CD14-positive monocyte (primary cell): Measurements from ENCODE around the gene ZFYVE28. TPM values are rescaled to one million over a fixed set of nuclear protein-coding genes. Genes with fewer than 3 reads are reported as not detected.

Experiments used
- DNase-seq, 3 donors: peaks; one replicate each; pipeline ENCODE4 v3.0.0-alpha.2; 2011 to 2022
- H2AFZ ChIP-seq: 2 replicates; pipeline ENCODE4 v1.6.0; 2012; ENCODE audit warnings: mild to moderate bottlenecking, low read depth, low read length, inconsistent platforms; ENCODE audit not compliant: insufficient read depth, poor library complexity, severe bottlenecking
- H3K27ac ChIP-seq, 2 donors: 1 replicate in 1 of 2; 2 replicates in 1 of 2; pipeline ENCODE4 v1.5.1; 2012 to 2013; ENCODE audit warnings: low read length in 2 of 2, control low read depth in 1 of 2, inconsistent platforms in 1 of 2, low read depth in 1 of 2, mild to moderate bottlenecking in 1 of 2
- H3K27me3 ChIP-seq, 2 donors: one replicate each; pipeline versions ENCODE4 v1.6.0 to v1.6.1; 2011 to 2013; ENCODE audit warnings: low read length in 2 of 2; ENCODE audit not compliant: control insufficient read depth in 2 of 2, insufficient read depth in 2 of 2
- H3K36me3 ChIP-seq, 2 donors: replicated peaks in 1 of 2; 1 replicate in 1 of 2; 2 replicates in 1 of 2; pipeline versions ENCODE4 v1.5.1 to v1.6.1; 2012 to 2013; ENCODE audit warnings: low read length in 2 of 2, control low read depth in 1 of 2, inconsistent platforms in 1 of 2, mild to moderate bottlenecking in 1 of 2; ENCODE audit not compliant: insufficient read depth in 2 of 2, control insufficient read depth in 1 of 2
- H3K4me1 ChIP-seq, 2 donors: 1 replicate in 1 of 2; 2 replicates in 1 of 2; pipeline versions ENCODE4 v1.5.1 to v1.6.1; 2012 to 2013; ENCODE audit warnings: low read length in 2 of 2, control low read depth in 1 of 2, inconsistent platforms in 1 of 2, mild to moderate bottlenecking in 1 of 2, moderate library complexity in 1 of 2; ENCODE audit not compliant: insufficient read depth in 2 of 2, control insufficient read depth in 1 of 2
- H3K4me2 ChIP-seq: replicated peaks from 2 replicates; pipeline ENCODE3; 2012; ENCODE audit warnings: low read length, moderate library complexity, mild to moderate bottlenecking; ENCODE audit not compliant: poor library complexity, severe bottlenecking; ENCODE audit errors: extremely low read depth
- H3K4me3 ChIP-seq, 3 experiments: fragments of 200-600 bp in 1 of 3; sonication (generic) in 1 of 3; replicated peaks in 1 of 3; 1 replicate in 2 of 3; 2 replicates in 1 of 3; pipeline ENCODE4 v1.5.1; 2011 to 2013; ENCODE audit warnings: low read length in 3 of 3, mild to moderate bottlenecking in 3 of 3, control low read depth in 2 of 3, low read depth in 2 of 3, inconsistent platforms in 1 of 3, moderate library complexity in 1 of 3
- H3K79me2 ChIP-seq: 2 replicates; pipeline ENCODE4 v1.6.0; 2012; ENCODE audit warnings: mild to moderate bottlenecking, control low read depth, inconsistent platforms, low read length, moderate library complexity; ENCODE audit not compliant: insufficient read depth
- H3K9ac ChIP-seq: 2 replicates; pipeline ENCODE4 v1.6.0; 2017; ENCODE audit warnings: low read length, mild to moderate bottlenecking; ENCODE audit not compliant: insufficient read depth, poor library complexity, severe bottlenecking
- H3K9me3 ChIP-seq, 2 donors: replicated peaks in 1 of 2; 1 replicate in 1 of 2; 2 replicates in 1 of 2; pipeline versions ENCODE4 v1.5.1 to v1.6.1; 2012 to 2013; ENCODE audit warnings: low read length in 2 of 2, control low read depth in 1 of 2; ENCODE audit not compliant: control insufficient read depth in 1 of 2, insufficient read depth in 1 of 2
- H4K20me1 ChIP-seq: 2 replicates; pipeline ENCODE4 v1.6.0; 2012; ENCODE audit warnings: mild to moderate bottlenecking, low read length, control low read depth, moderate library complexity; ENCODE audit not compliant: insufficient read depth
- H3K27ac Mint-ChIP-seq, 7 donors: one replicate each; pipeline ENCODE4 v1.8.0; 2020; ENCODE audit warnings: mild to moderate bottlenecking in 7 of 7, mixed read lengths in 7 of 7, moderate library complexity in 6 of 7, inconsistent platforms in 2 of 7
- H3K27me3 Mint-ChIP-seq, 3 donors: one replicate each; pipeline ENCODE4 v1.8.0; 2021 to 2022; ENCODE audit warnings: low read depth in 3 of 3, mild to moderate bottlenecking in 3 of 3, mixed read lengths in 3 of 3, moderate library complexity in 3 of 3, inconsistent platforms in 1 of 3
- H3K36me3 Mint-ChIP-seq, 2 donors: one replicate each; pipeline ENCODE4 v1.8.0; 2020; ENCODE audit warnings: mixed read lengths in 2 of 2, inconsistent platforms in 1 of 2, mild to moderate bottlenecking in 1 of 2
- H3K4me1 Mint-ChIP-seq: one replicate; pipeline ENCODE4 v1.8.0; 2020; ENCODE audit warnings: mild to moderate bottlenecking, mixed read lengths
- H3K4me3 Mint-ChIP-seq, 2 donors: one replicate each; pipeline ENCODE4 v1.8.0; 2020; ENCODE audit warnings: mild to moderate bottlenecking in 2 of 2, mixed read lengths in 2 of 2, moderate library complexity in 1 of 2
- H3K9me3 Mint-ChIP-seq, 7 donors: one replicate each; pipeline ENCODE4 v1.8.0; 2020 to 2022; ENCODE audit warnings: mixed read lengths in 7 of 7, mild to moderate bottlenecking in 6 of 7, moderate library complexity in 6 of 7, inconsistent platforms in 2 of 7
- CTCF ChIP-seq: fragments of 200-600 bp; IDR thresholded peaks from one replicate; pipeline ENCODE4 v1.8.0; 2022; ENCODE audit warnings: antibody characterized with exemption, mild to moderate bottlenecking
- WGBS: methylation state at CpG from one replicate; pipeline ENCODE4 v1.1.5; 2013; ENCODE audit warnings: missing lambda C conversion rate; ENCODE audit not compliant: insufficient coverage; 5-methylcytosine and 5-hydroxymethylcytosine counted together
- intact Hi-C, 2 donors: fragments of 100-400 bp; cut with micrococcal nuclease; formaldehyde crosslinking; loops; one replicate each; pipeline versions ENCODE4 v1.15.0 to v1.15.1; 2023
- polyA plus RNA-seq, 3 donors: library from polyadenylated mRNA; depleted of rRNA in 1 of 3; unstranded in 2 of 3; stranded (reverse) in 1 of 3; fragments of 300-500 nt in 2 of 3; fragments of >200 nt in 1 of 3; fragmentation: Illumina TruSeq in 2 of 3; gene quantifications; 1 replicate in 2 of 3; 2 replicates in 1 of 3; pipeline ENCODE4 v1.2.3, GENCODE V29; 2012 to 2021

The ZFYVE28 gene
- polyA plus RNA-seq, 3 donors: 1.0 to 4.4 (median 1.1) TPM

- Histone ChIP-seq H3K27ac (no peak overlapping the region), H2AFZ (no peak overlapping the region), H3K9me3 (no peaks in the 10 kb centered on the region), H3K4me3 (no peak overlapping the region), H3K4me1 (peaks cover 0 to 1% of the 10 kb centered on the region in 2 donors), H4K20me1 (no peaks in the 10 kb centered on the region), H3K27me3 (peaks cover 7 to 36% of the 10 kb centered on the region in 2 donors), H3K9ac (no peak overlapping the region), H3K36me3 (no peaks in the 10 kb centered on the region), H3K79me2 (no peaks in the 10 kb centered on the region), H3K4me2 (no peak overlapping the region)
- no peak for TF ChIP-seq CTCF
- no peak for DNase-seq
- Mint-ChIP-seq H3K4me3 (no peak overlapping the region), H3K27ac (peak overlapping the region in 1 of 7 donors; percentile 68), H3K27me3 (peaks cover 35 to 45% (median 36%) of the 10 kb centered on the region in 3 donors), H3K36me3 (peaks cover 0 to 2% of the 10 kb centered on the region in 2 donors), H3K4me1 (peaks cover 19% of the 10 kb centered on the region), H3K9me3 (peaks cover 0 to 8% (median 0%) of the 10 kb centered on the region in 7 donors)
- WGBS: 40% methylated on average over 1 of the region's 9 CpGs
- intact Hi-C loops: no loop called here
Observed at GRCh38 chr4:2388429-2389182, 29.8 kb downstream of the ZFYVE28 start.

GRCh38 chr4:2387829-2388228 is 30.6 kb downstream of the ZFYVE28 start:
- Histone ChIP-seq H3K4me3 (no peak overlapping the region), H4K20me1 (no peaks in the 10 kb centered on the region), H3K79me2 (no peaks in the 10 kb centered on the region), H3K36me3 (no peaks in the 10 kb centered on the region), H3K9ac (no peak overlapping the region), H3K4me1 (no peaks in the 10 kb centered on the region), H2AFZ (no peak overlapping the region), H3K9me3 (no peaks in the 10 kb centered on the region), H3K4me2 (no peak overlapping the region), H3K27me3 (peaks cover 4 to 29% of the 10 kb centered on the region in 2 donors), H3K27ac (no peak overlapping the region)
- H3K4me3 Mint-ChIP-seq: no peak overlapping the region
- intact Hi-C loops: no loop called here
- no peak for TF ChIP-seq CTCF
- no peak overlapping the region for H3K27ac Mint-ChIP-seq
- peaks cover 0 to 6% of the 10 kb centered on the region in 2 donors for H3K36me3 Mint-ChIP-seq
- peaks cover 28 to 37% (median 28%) of the 10 kb centered on the region in 3 donors for H3K27me3 Mint-ChIP-seq
- peaks cover 0 to 14% (median 4%) of the 10 kb centered on the region in 7 donors for H3K9me3 Mint-ChIP-seq
- no peak for DNase-seq
- H3K4me1 Mint-ChIP-seq: peaks cover 23% of the 10 kb centered on the region
- 85% methylated on average over 11 of the region's 12 CpGs for WGBS
